WTC11 (cell line): Measurements from ENCODE around the gene MGMT. TPM values are rescaled to one million over a fixed set of nuclear protein-coding genes. Genes with fewer than 3 reads are reported as not detected.

ENCODE experiments used
- ATAC-seq: fragments of 200-7000 bp; cut with Tn5 transposase; 2 replicates; pipeline ENCODE4 v1.10.0; 2021; ENCODE audit warnings: mild to moderate bottlenecking, moderate library complexity
- CTCF ChIA-PET: fragments of 300-600 bp; sonication (Branson Sonifier 250); formaldehyde crosslinking; loops from one replicate; lab custom pipeline; 2021; ENCODE audit warnings: antibody characterized with exemption; lab: Charles Lee
- POLR2A ChIA-PET: fragments of 350-600 bp; sonication (Branson Sonifier 250); formaldehyde crosslinking; loops from one replicate; lab custom pipeline; 2021; ENCODE audit warnings: antibody characterized with exemption; lab: Charles Lee
- DNase-seq: peaks from one replicate; pipeline ENCODE4 v3.0.0; 2021; ENCODE audit warnings: low spot score
- H3K27ac Mint-ChIP-seq: 2 replicates; pipeline ENCODE4 v1.8.0; 2021; ENCODE audit warnings: mixed read lengths
- H3K27me3 Mint-ChIP-seq: 2 replicates; pipeline ENCODE4 v1.8.0; 2021; ENCODE audit warnings: low read depth, mild to moderate bottlenecking, moderate library complexity, mixed read lengths
- H3K36me3 Mint-ChIP-seq: 2 replicates; pipeline ENCODE4 v1.8.0; 2021; ENCODE audit warnings: mixed read lengths
- H3K4me1 Mint-ChIP-seq: 2 replicates; pipeline ENCODE4 v1.8.0; 2022; ENCODE audit warnings: mixed read lengths
- H3K4me3 Mint-ChIP-seq: 2 replicates; pipeline ENCODE4 v1.8.0; 2021; ENCODE audit warnings: mild to moderate bottlenecking, moderate library complexity, mixed read lengths
- H3K9me3 Mint-ChIP-seq: 2 replicates; pipeline ENCODE4 v1.8.0; 2021; ENCODE audit warnings: mixed read lengths
- AFF4 ChIP-seq: sonication (generic); formaldehyde crosslinking; IDR thresholded peaks from 2 replicates; pipeline ENCODE4 v1.8.1; 2023; ENCODE audit warnings: mild to moderate bottlenecking, missing genetic modification reagents, borderline replicate concordance
- CREB1 ChIP-seq: sonication (generic); formaldehyde crosslinking; IDR thresholded peaks from 2 replicates; pipeline ENCODE4 v1.8.0; 2023; ENCODE audit warnings: mild to moderate bottlenecking, missing genetic modification reagents
- FOXP4 ChIP-seq: sonication (generic); formaldehyde crosslinking; IDR thresholded peaks from 2 replicates; pipeline ENCODE4 v1.8.0; 2022; ENCODE audit warnings: mild to moderate bottlenecking, missing genetic modification reagents
- KAT7 ChIP-seq: sonication (generic); formaldehyde crosslinking; IDR thresholded peaks from 2 replicates; pipeline ENCODE4 v1.8.1; 2023; ENCODE audit warnings: missing genetic modification reagents, mild to moderate bottlenecking, borderline replicate concordance
- MXD4 ChIP-seq: fragments of 250-450 bp; sonication (Bioruptor Pico); IDR thresholded peaks from 2 replicates; pipeline ENCODE4 v1.8.0; 2021; ENCODE audit warnings: mild to moderate bottlenecking, moderate library complexity, borderline replicate concordance
- PRRX2 ChIP-seq: fragments of 250-450 bp; sonication (Bioruptor Pico); IDR thresholded peaks from 2 replicates; pipeline ENCODE4 v1.8.0; 2021; ENCODE audit warnings: mild to moderate bottlenecking
- RORB ChIP-seq: fragments of 250-450 bp; sonication (Bioruptor Pico); IDR thresholded peaks from 2 replicates; pipeline ENCODE4 v1.9.0; 2021; ENCODE audit warnings: mild to moderate bottlenecking
- TCF7 ChIP-seq: sonication (generic); formaldehyde crosslinking; IDR thresholded peaks from 2 replicates; pipeline ENCODE4 v1.8.0; 2022; ENCODE audit warnings: mild to moderate bottlenecking, low read depth, missing genetic modification reagents, moderate library complexity
- ZBTB21 ChIP-seq: sonication (generic); formaldehyde crosslinking; IDR thresholded peaks from 2 replicates; pipeline ENCODE4 v1.8.1; 2023; ENCODE audit warnings: mild to moderate bottlenecking, missing genetic modification reagents, borderline replicate concordance
- ZNF219 ChIP-seq: sonication (generic); formaldehyde crosslinking; IDR thresholded peaks from 2 replicates; pipeline ENCODE4 v1.8.0; 2023; ENCODE audit warnings: missing genetic modification reagents, mild to moderate bottlenecking, borderline replicate concordance
- ZNF263 ChIP-seq: sonication (generic); formaldehyde crosslinking; IDR thresholded peaks from 2 replicates; pipeline ENCODE4 v1.8.1; 2022; ENCODE audit warnings: low read depth, mild to moderate bottlenecking, moderate library complexity, missing genetic modification reagents
- ZNF425 ChIP-seq: fragments of 250-450 bp; sonication (Bioruptor Pico); conservative IDR thresholded peaks from 2 replicates; pipeline ENCODE4 v1.9.0; 2021; ENCODE audit warnings: mild to moderate bottlenecking
- ZNF532 ChIP-seq: fragments of 250-450 bp; sonication (Bioruptor Pico); IDR thresholded peaks from 2 replicates; pipeline ENCODE4 v1.9.0; 2021; ENCODE audit warnings: mild to moderate bottlenecking, borderline replicate concordance
- ZNF671 ChIP-seq: fragments of 250-450 bp; sonication (Bioruptor Pico); IDR thresholded peaks from 2 replicates; pipeline ENCODE4 v1.8.0; 2021; ENCODE audit warnings: mild to moderate bottlenecking
- total RNA-seq: library from RNA; stranded (reverse); gene quantifications from 3 replicates; pipeline ENCODE4 v1.2.3, GENCODE V29; 2021
- TF ChIP-seq, protein P1 (sequence below): sonication (generic); formaldehyde crosslinking; IDR thresholded peaks from 2 replicates; pipeline ENCODE4 v1.8.1; 2022; ENCODE audit warnings: mild to moderate bottlenecking, missing genetic modification reagents, moderate library complexity, borderline replicate concordance
- TF ChIP-seq, protein P2 (sequence below): fragments of 200-600 bp; IDR thresholded peaks from 2 replicates; pipeline ENCODE4 v1.8.0; 2022; ENCODE audit warnings: antibody characterized with exemption
- TF ChIP-seq, protein P3 (sequence below): sonication (generic); formaldehyde crosslinking; IDR thresholded peaks from 2 replicates; pipeline ENCODE4 v1.8.0; 2022; ENCODE audit warnings: mild to moderate bottlenecking, missing genetic modification reagents

The MGMT gene
- total RNA-seq, 1 experiment from 2014 or later, result 11.8 TPM

GRCh38 chr10:129509155-129509554, 42.1 kb downstream of the MGMT start (continued):
- TF ChIP-seq FOXP4, result no peak
- no peak for TF ChIP-seq RORB (CRISPR knock-in tag)
- no peak for TF ChIP-seq PRRX2
- no peak for TF ChIP-seq ZNF263 (CRISPR knock-in tag)
- TF ChIP-seq, protein P1, sequence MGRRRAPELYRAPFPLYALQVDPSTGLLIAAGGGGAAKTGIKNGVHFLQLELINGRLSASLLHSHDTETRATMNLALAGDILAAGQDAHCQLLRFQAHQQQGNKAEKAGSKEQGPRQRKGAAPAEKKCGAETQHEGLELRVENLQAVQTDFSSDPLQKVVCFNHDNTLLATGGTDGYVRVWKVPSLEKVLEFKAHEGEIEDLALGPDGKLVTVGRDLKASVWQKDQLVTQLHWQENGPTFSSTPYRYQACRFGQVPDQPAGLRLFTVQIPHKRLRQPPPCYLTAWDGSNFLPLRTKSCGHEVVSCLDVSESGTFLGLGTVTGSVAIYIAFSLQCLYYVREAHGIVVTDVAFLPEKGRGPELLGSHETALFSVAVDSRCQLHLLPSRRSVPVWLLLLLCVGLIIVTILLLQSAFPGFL (CRISPR knock-in tag), result no peak
- no peak for TF ChIP-seq AFF4 (CRISPR knock-in tag)
- no peak for TF ChIP-seq TCF7
- TF ChIP-seq, all 79 proteins: peak for 0

GRCh38 chr10:129509835-129510234, 42.8 kb downstream of the MGMT start:
- H3K36me3 Mint-ChIP-seq, result no peaks in the 10 kb centered on the region
- ChIA-PET POLR2A (no interaction called here), CTCF (no interaction called here)
- H3K4me3 Mint-ChIP-seq, result no peak overlapping the region
- TF ChIP-seq CREB1, result no peak
- no peak for DNase-seq
- no peak overlapping the region for H3K27ac Mint-ChIP-seq
- peaks cover 13% of the 10 kb centered on the region for H3K9me3 Mint-ChIP-seq
- no peaks in the 10 kb centered on the region for H3K27me3 Mint-ChIP-seq
- no peak for ATAC-seq
- peaks cover 13% of the 10 kb centered on the region for H3K4me1 Mint-ChIP-seq

DNA sequence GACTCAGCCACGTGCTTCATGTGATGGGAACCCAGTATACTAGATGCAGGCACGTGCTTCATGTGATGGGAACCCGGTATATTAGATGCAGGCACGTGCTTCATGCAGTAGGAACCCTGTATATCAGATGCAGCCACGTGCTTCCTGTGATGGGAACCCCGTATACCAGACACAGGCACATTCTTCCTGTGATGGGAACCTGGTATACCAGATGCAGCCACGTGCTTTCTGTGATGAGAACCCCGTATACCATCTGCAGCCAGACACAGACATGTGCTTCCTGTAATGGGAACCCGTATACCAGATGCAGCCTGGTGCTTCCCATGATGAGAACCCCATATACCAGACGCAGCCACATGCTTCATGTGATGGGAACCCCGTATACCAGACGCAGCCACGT, 44.0 kb downstream of the MGMT start:
- CTCF ChIA-PET, result no interaction called here
- H3K36me3 Mint-ChIP-seq, result no peaks in the 10 kb centered on the region
- ATAC-seq (no peak), DNase-seq (no peak)
- no peak for TF ChIP-seq ZNF219 (CRISPR knock-in tag)
- TF ChIP-seq, protein P2, sequence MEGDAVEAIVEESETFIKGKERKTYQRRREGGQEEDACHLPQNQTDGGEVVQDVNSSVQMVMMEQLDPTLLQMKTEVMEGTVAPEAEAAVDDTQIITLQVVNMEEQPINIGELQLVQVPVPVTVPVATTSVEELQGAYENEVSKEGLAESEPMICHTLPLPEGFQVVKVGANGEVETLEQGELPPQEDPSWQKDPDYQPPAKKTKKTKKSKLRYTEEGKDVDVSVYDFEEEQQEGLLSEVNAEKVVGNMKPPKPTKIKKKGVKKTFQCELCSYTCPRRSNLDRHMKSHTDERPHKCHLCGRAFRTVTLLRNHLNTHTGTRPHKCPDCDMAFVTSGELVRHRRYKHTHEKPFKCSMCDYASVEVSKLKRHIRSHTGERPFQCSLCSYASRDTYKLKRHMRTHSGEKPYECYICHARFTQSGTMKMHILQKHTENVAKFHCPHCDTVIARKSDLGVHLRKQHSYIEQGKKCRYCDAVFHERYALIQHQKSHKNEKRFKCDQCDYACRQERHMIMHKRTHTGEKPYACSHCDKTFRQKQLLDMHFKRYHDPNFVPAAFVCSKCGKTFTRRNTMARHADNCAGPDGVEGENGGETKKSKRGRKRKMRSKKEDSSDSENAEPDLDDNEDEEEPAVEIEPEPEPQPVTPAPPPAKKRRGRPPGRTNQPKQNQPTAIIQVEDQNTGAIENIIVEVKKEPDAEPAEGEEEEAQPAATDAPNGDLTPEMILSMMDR, result no peak
- no peak for TF ChIP-seq MXD4
- no peak for TF ChIP-seq KAT7 (CRISPR knock-in tag)
- TF ChIP-seq, protein P3, sequence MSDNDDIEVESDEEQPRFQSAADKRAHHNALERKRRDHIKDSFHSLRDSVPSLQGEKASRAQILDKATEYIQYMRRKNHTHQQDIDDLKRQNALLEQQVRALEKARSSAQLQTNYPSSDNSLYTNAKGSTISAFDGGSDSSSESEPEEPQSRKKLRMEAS (CRISPR knock-in tag), result no peak
- TF ChIP-seq ZBTB21 (CRISPR knock-in tag), result no peak
- TF ChIP-seq ZNF532 (CRISPR knock-in tag), result no peak
- TF ChIP-seq ZNF671 (CRISPR knock-in tag), result no peak
- TF ChIP-seq ZNF425 (CRISPR knock-in tag), result no peak
- H3K27ac Mint-ChIP-seq, result no peak overlapping the region
- no peaks in the 10 kb centered on the region for H3K27me3 Mint-ChIP-seq
- H3K4me3 Mint-ChIP-seq, result no peak overlapping the region
- POLR2A ChIA-PET, result no interaction called here
- H3K4me1 Mint-ChIP-seq, result peaks cover 15% of the 10 kb centered on the region
- peaks cover 13% of the 10 kb centered on the region for H3K9me3 Mint-ChIP-seq
